Measurements from ENCODE around the gene TMEM145.
"Not testable (repeated sequence)": the region's sequence is repeated elsewhere in the genome, so short reads cannot be mapped to it uniquely, and the experiment has no call there.

TMEM145 gene

DNA sequence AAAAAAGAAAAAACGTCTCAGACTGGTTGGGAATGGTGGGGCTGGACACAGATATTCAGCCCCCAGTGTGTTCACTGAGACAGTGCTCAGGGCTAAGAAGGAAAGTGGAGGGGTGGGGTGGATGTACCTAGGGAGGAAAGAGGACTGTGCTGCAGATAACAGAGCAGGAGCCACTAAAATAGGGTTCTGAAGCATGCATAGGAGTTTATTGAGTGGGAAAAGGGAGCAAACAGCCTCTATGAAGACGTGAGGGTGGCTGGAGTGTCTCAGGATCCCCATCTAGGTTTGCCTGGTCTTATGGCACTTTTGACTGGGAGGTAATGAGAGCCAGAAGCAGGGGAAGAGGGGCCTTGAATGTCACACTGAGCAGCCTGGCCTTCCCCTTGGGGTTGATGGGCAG lies 15.7 kb downstream of the TMEM145 start:
- Histone ChIP-seq H4K20me1 (ENCODE audit: control insufficient read depth, insufficient read depth, low read depth, low read length) (0 out of 2 replicates have a peak, but pooled peaks cover 4% of the 10 kb centered on the region), H3K27ac (ENCODE audit: low read depth, low read length) (no peak overlapping the region), H3K4me2 (ENCODE audit: low read length) (no peak overlapping the region), H3F3A (ENCODE audit: control insufficient read depth, insufficient read depth) (no peaks in the 10 kb centered on the region), H3K36me3 (ENCODE audit: control insufficient read depth, low read length) (peaks cover 4% of the 10 kb centered on the region), H3K4me3 (ENCODE audit: low read length) (no peak overlapping the region), H3K9me3 (ENCODE audit: control insufficient read depth, insufficient read depth, low read length) (no peaks in the 10 kb centered on the region), H3K4me1 (ENCODE audit: control insufficient read depth, low read length) (peaks cover 32% of the 10 kb centered on the region), H3K79me2 (ENCODE audit: control insufficient read depth, low read length) (peaks cover 53% of the 10 kb centered on the region), H3K9me2 (replicated peaks; ENCODE audit: control insufficient read depth, low read length) (no peaks in the 10 kb centered on the region), H3K27me3 (ENCODE audit: control insufficient read depth, low read length) (no peaks in the 10 kb centered on the region)
- TF ChIP-seq, protein P1, sequence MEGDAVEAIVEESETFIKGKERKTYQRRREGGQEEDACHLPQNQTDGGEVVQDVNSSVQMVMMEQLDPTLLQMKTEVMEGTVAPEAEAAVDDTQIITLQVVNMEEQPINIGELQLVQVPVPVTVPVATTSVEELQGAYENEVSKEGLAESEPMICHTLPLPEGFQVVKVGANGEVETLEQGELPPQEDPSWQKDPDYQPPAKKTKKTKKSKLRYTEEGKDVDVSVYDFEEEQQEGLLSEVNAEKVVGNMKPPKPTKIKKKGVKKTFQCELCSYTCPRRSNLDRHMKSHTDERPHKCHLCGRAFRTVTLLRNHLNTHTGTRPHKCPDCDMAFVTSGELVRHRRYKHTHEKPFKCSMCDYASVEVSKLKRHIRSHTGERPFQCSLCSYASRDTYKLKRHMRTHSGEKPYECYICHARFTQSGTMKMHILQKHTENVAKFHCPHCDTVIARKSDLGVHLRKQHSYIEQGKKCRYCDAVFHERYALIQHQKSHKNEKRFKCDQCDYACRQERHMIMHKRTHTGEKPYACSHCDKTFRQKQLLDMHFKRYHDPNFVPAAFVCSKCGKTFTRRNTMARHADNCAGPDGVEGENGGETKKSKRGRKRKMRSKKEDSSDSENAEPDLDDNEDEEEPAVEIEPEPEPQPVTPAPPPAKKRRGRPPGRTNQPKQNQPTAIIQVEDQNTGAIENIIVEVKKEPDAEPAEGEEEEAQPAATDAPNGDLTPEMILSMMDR (IDR thresholded peaks at IDR 0.05; ENCODE audit: low read depth, low read length, poor library complexity, severe bottlenecking), result no peak
- no peak for TF ChIP-seq EZH2phosphoT487 (IDR thresholded peaks at IDR 0.05; ENCODE audit: borderline replicate concordance, low read length)

DNA sequence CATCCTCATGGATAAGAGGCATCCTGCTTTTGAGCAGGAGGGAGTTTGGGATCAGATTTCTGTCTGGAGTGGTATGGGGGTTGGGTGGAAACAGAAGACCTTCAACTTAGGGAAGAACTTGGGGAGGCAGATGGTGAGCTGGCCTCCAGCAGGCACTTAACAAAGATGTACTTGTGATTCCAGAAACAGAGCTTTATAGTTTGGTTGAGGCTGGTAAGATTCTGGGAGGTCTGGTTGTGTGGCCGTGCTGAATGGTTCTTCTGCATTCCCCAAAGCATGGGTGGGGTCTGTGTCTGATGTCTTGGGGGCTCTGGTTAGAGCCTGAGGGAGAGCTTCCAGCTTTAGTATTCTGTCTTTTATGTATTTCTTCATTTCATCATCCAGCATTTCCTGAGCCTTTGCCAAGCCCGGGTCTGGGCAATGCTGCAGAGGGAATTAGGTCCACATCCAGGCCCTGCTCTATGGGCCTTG lies 17.2 kb downstream of the TMEM145 start:
- Histone ChIP-seq H3F3A (ENCODE audit: control insufficient read depth, insufficient read depth) (no peaks in the 10 kb centered on the region), H3K9me2 (replicated peaks; ENCODE audit: control insufficient read depth, low read length) (no peaks in the 10 kb centered on the region), H3K9me3 (ENCODE audit: control insufficient read depth, insufficient read depth, low read length) (no peaks in the 10 kb centered on the region), H3K4me3 (ENCODE audit: low read length) (no peak overlapping the region), H3K36me3 (ENCODE audit: control insufficient read depth, low read length) (peaks cover 4% of the 10 kb centered on the region), H4K20me1 (ENCODE audit: control insufficient read depth, insufficient read depth, low read depth, low read length) (0 out of 2 replicates have a peak, but pooled peaks cover 4% of the 10 kb centered on the region), H3K4me2 (ENCODE audit: low read length) (no peak overlapping the region), H3K4me1 (ENCODE audit: control insufficient read depth, low read length) (peaks cover 23% of the 10 kb centered on the region), H3K79me2 (ENCODE audit: control insufficient read depth, low read length) (peaks cover 53% of the 10 kb centered on the region), H3K27me3 (ENCODE audit: control insufficient read depth, low read length) (no peaks in the 10 kb centered on the region), H3K27ac (ENCODE audit: low read depth, low read length) (no peak overlapping the region)
- TF ChIP-seq EZH2phosphoT487 (IDR thresholded peaks at IDR 0.05; ENCODE audit: borderline replicate concordance, low read length), result no peak
- TF ChIP-seq, protein P1 (IDR thresholded peaks at IDR 0.05; ENCODE audit: low read depth, low read length, poor library complexity, severe bottlenecking), result no peak

DNA sequence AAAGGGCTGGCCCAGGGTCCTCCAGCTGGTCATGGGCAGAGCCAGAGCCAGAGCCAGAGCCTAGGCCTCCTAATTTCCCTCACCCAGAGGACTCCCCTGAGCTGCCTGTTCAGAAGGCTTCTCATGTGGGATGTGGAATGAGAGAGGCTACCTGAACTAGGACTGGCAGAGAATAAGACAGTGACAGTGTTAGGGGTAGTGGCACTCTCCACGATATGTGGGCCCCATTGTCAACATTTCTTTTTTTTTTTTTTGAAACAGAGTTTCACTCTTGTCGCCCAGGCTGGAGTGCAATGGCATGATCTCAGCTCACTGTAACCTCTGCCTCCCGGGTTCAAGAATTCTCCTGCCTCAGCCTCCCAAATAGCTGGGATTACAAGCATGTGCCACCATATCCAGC lies 18.2 kb downstream of the TMEM145 start:
- not testable (repeated sequence) for H3K9me3 ChIP-seq (ENCODE audit: control insufficient read depth, insufficient read depth, low read length); H3K4me3 ChIP-seq (ENCODE audit: low read length); H3K9me2 ChIP-seq (replicated peaks; ENCODE audit: control insufficient read depth, low read length); H3F3A ChIP-seq (ENCODE audit: control insufficient read depth, insufficient read depth); H3K27ac ChIP-seq (ENCODE audit: low read depth, low read length); H3K4me2 ChIP-seq (ENCODE audit: low read length); H3K36me3 ChIP-seq (ENCODE audit: control insufficient read depth, low read length); H4K20me1 ChIP-seq (ENCODE audit: control insufficient read depth, insufficient read depth, low read depth, low read length); H3K27me3 ChIP-seq (ENCODE audit: control insufficient read depth, low read length)
- H3K4me1 ChIP-seq (ENCODE audit: control insufficient read depth, low read length), result peaks cover 20% of the 10 kb centered on the region
- peaks cover 44% of the 10 kb centered on the region for H3K79me2 ChIP-seq (ENCODE audit: control insufficient read depth, low read length)

DNA sequence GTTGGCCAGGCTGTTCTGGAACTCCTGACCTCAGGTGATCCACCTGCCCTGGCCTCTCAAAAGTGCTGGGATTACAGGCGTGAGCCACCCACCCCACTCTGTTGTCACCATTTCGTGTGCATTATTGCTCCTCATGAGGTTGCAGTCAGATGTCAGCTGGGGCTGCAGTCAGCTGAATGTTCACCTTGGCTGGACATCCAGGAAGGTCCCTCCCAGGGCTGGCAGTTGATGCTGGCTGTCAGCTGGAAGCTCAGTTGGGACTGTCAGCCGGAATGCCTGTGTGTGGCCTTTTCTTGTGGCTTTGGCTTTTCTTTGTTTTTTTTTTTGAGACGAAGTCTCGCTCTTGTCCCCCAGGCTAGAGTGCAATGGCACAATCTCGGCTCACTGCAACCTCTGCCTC lies 18.9 kb downstream of the TMEM145 start:
- Histone ChIP-seq H3K36me3 (ENCODE audit: control insufficient read depth, low read length) (peaks cover 10% of the 10 kb centered on the region; the same call in 1 of the 2 replicates), H3F3A (ENCODE audit: control insufficient read depth, insufficient read depth) (no peaks in the 10 kb centered on the region)
- TF ChIP-seq, protein P1 (IDR thresholded peaks at IDR 0.05; ENCODE audit: low read depth, low read length, poor library complexity, severe bottlenecking), result no peak
- no peak for TF ChIP-seq EZH2phosphoT487 (IDR thresholded peaks at IDR 0.05; ENCODE audit: borderline replicate concordance, low read length)

More for the DNA sequence above, 18.9 kb downstream of the TMEM145 start:
- Histone ChIP-seq H3K9me2 (replicated peaks; ENCODE audit: control insufficient read depth, low read length) (no peaks in the 10 kb centered on the region), H3K4me3 (ENCODE audit: low read length) (no peak overlapping the region), H3K79me2 (ENCODE audit: control insufficient read depth, low read length) (peaks cover 37% of the 10 kb centered on the region), H4K20me1 (ENCODE audit: control insufficient read depth, insufficient read depth, low read depth, low read length) (0 out of 2 replicates have a peak, but pooled peaks cover 4% of the 10 kb centered on the region), H3K27me3 (ENCODE audit: control insufficient read depth, low read length) (no peaks in the 10 kb centered on the region), H3K4me2 (ENCODE audit: low read length) (no peak overlapping the region), H3K27ac (ENCODE audit: low read depth, low read length) (no peak overlapping the region), H3K4me1 (ENCODE audit: control insufficient read depth, low read length) (peaks cover 13% of the 10 kb centered on the region), H3K9me3 (ENCODE audit: control insufficient read depth, insufficient read depth, low read length) (no peaks in the 10 kb centered on the region)
